ENCODE data around the gene SF3A1. TPM values are rescaled to one million over a fixed set of nuclear protein-coding genes. Genes with fewer than 3 reads are reported as not detected.

Gene SF3A1
- total and polyA plus RNA-seq, 2 of the 8 experiments (the other 6 are each of a cell fraction or from before 2014, with no cell fraction given), result 27.8 to 285 TPM

- TF ChIP-seq KDM5A (IDR thresholded peaks at IDR 0.05; ENCODE audit: low read length) (no peak), YY1 (IDR thresholded peaks at IDR 0.05; ENCODE audit: low read depth, low read length) (no peak), ATF3 (IDR thresholded peaks at IDR 0.05; ENCODE audit: insufficient read depth, low read depth, low read length) (no peak), TBP (IDR thresholded peaks at IDR 0.05; ENCODE audit: low read depth, low read length) (no peak), HDAC6 (IDR thresholded peaks at IDR 0.05; ENCODE audit: low read depth, low read length) (no peak), ATF2 (IDR thresholded peaks at IDR 0.05; ENCODE audit: low read length) (no peak)
These were observed 44.6 kb downstream of the SF3A1 start (continued) for GRCh38 chr22:30312053-30312452.
